HCT116 (cell line): ENCODE results near the gene ZC3H12D. TPM values are rescaled to one million over a fixed set of nuclear protein-coding genes. Genes with fewer than 3 reads are reported as not detected.

Source experiments
- ATAC-seq: fragments of 200-7000 bp; cut with Tn5 transposase; 2 replicates; pipeline ENCODE4 v1.9.1; 2020; ENCODE audit warnings: mild to moderate bottlenecking, moderate library complexity
- BruUV-seq: library from RNA; stranded (reverse); fragments of 400-500 nt; replicated peaks from 2 replicates; lab custom pipeline; 2021; lab: Mats Ljungman, UMichigan
- CTCF ChIA-PET: fragments of 300-600 bp; sonication (Branson Sonifier 250); formaldehyde crosslinking; loops from one replicate; lab custom pipeline; 2021; ENCODE audit warnings: antibody characterized with exemption; lab: Charles Lee
- POLR2A ChIA-PET: fragments of 300-600, 350-600 bp; sonication (Branson Sonifier 250); formaldehyde crosslinking; loops from one replicate; lab custom pipeline; 2021; ENCODE audit warnings: antibody characterized with exemption; lab: Charles Lee
- RAD21 ChIA-PET, 2 experiments: fragments of 300-600 bp; sonication (Branson Sonifier 250); formaldehyde crosslinking; loops; one replicate each; lab custom pipeline; 2023; ENCODE audit warnings: low total read pairs in 2 of 2; ENCODE audit not compliant: uncharacterized antibody in 2 of 2, unreplicated experiment in 2 of 2, low non-redundant PET in 1 of 2; lab: Charles Lee
- DNase-seq: peaks from one replicate; pipeline ENCODE4 v3.0.0-alpha.2; 2010; ENCODE audit warnings: low read depth, low spot score
- H2AFZ ChIP-seq: fragments of 200-600 bp; shearing (Covaris generic), sonication (generic); 2 replicates; pipeline ENCODE4 v1.6.1; 2017; ENCODE audit warnings: low read depth, mixed run types, mixed read lengths, antibody characterized with exemption, low read length; ENCODE audit not compliant: poor library complexity, severe bottlenecking
- H3K27ac ChIP-seq: 2 replicates; pipeline ENCODE4 v1.5.1; 2012; ENCODE audit warnings: low read depth, low read length
- H3K27me3 ChIP-seq: fragments of 200-600 bp; sonication (generic); 2 replicates; pipeline ENCODE4 v1.6.1; 2016; ENCODE audit warnings: mixed run types, low read length, mixed read lengths; ENCODE audit not compliant: insufficient read depth
- H3K36me3 ChIP-seq, 2 experiments: fragments of 200-500 bp in 1 of 2; fragments of 200-600 bp in 1 of 2; sonication (Bioruptor generic) in 1 of 2; sonication (generic) in 1 of 2; 2 replicates each; pipeline versions ENCODE4 v1.5.1 to v1.6.1; 2014 to 2016; ENCODE audit warnings: low read length in 2 of 2, inconsistent platforms in 1 of 2, mixed read lengths in 1 of 2, mixed run types in 1 of 2; ENCODE audit not compliant: insufficient read depth in 2 of 2, control insufficient read depth in 1 of 2
- H3K4me1 ChIP-seq, 2 experiments: fragments of 200-600 bp in 1 of 2; sonication (generic) in 1 of 2; 2 replicates each; pipeline versions ENCODE4 v1.5.1 to v1.6.1; 2012 to 2017; ENCODE audit warnings: low read length in 2 of 2, inconsistent platforms in 1 of 2, mild to moderate bottlenecking in 1 of 2, mixed read lengths in 1 of 2, mixed run types in 1 of 2, moderate library complexity in 1 of 2; ENCODE audit not compliant: insufficient read depth in 2 of 2, control insufficient read depth in 1 of 2
- H3K4me2 ChIP-seq: fragments of 200-600 bp; sonication (generic); 2 replicates; pipeline ENCODE4 v1.6.1; 2017; ENCODE audit warnings: mixed run types, low read length, mixed read lengths
- H3K4me3 ChIP-seq, 2 experiments: fragments of 200-600 bp in 1 of 2; sonication (generic) in 1 of 2; replicated peaks in 1 of 2; 2 replicates each; pipeline ENCODE4 v1.5.1; 2011 to 2016; ENCODE audit warnings: low read length in 2 of 2, control low read depth in 1 of 2, low read depth in 1 of 2, mild to moderate bottlenecking in 1 of 2, mixed read lengths in 1 of 2, mixed run types in 1 of 2
- H3K79me2 ChIP-seq: fragments of 200-600 bp; sonication (generic); 2 replicates; pipeline ENCODE4 v1.6.1; 2017; ENCODE audit warnings: mild to moderate bottlenecking, mixed run types, low read length, moderate library complexity, mixed read lengths; ENCODE audit not compliant: insufficient read depth
- H3K9ac ChIP-seq: fragments of 200-600 bp; sonication (generic); 2 replicates; pipeline ENCODE4 v1.6.1; 2016; ENCODE audit warnings: low read length, mixed read lengths
- H3K9me2 ChIP-seq: fragments of 200-600 bp; sonication (generic), shearing (Covaris generic); 2 replicates; pipeline ENCODE4 v1.6.1; 2017; ENCODE audit warnings: mixed run types, mild to moderate bottlenecking, moderate library complexity; ENCODE audit not compliant: insufficient read depth
- H3K9me3 ChIP-seq, 2 experiments: fragments of 200-500 bp in 1 of 2; fragments of 200-600 bp in 1 of 2; sonication (Bioruptor generic) in 1 of 2; sonication (generic) in 1 of 2; 2 replicates each; pipeline ENCODE4 v1.6.1; 2014 to 2017; ENCODE audit warnings: low read length in 2 of 2, mixed read lengths in 2 of 2, inconsistent platforms in 1 of 2, low read depth in 1 of 2, mild to moderate bottlenecking in 1 of 2, mixed run types in 1 of 2, moderate library complexity in 1 of 2; ENCODE audit not compliant: control insufficient read depth in 1 of 2, insufficient read depth in 1 of 2
- H4K20me1 ChIP-seq: fragments of 200-600 bp; sonication (generic), shearing (Covaris generic); 2 replicates; pipeline ENCODE4 v1.6.1; 2017; ENCODE audit warnings: mixed run types, mild to moderate bottlenecking, moderate library complexity; ENCODE audit not compliant: insufficient read depth
- ATF3 ChIP-seq: IDR thresholded peaks from 2 replicates; pipeline ENCODE4 v1.6.1; 2012
- CBX3 ChIP-seq: IDR thresholded peaks from 2 replicates; pipeline ENCODE4 v1.6.1; 2012; ENCODE audit warnings: low read depth
- CEBPB ChIP-seq: IDR thresholded peaks from 2 replicates; pipeline ENCODE4 v1.6.1; 2012; ENCODE audit warnings: low read depth
- CTCF ChIP-seq, 3 experiments: fragments of 200-600 bp in 1 of 3; sonication (generic) in 1 of 3; IDR thresholded peaks in 2 of 3; conservative IDR thresholded peaks in 1 of 3; 2 replicates each; pipeline ENCODE4 v1.5.1; 2012 to 2017; ENCODE audit warnings: low read depth in 2 of 3, low read length in 2 of 3, antibody characterized with exemption in 1 of 3, borderline replicate concordance in 1 of 3, control low read depth in 1 of 3, mild to moderate bottlenecking in 1 of 3, mixed read lengths in 1 of 3, mixed run types in 1 of 3, moderate library complexity in 1 of 3; ENCODE audit not compliant: insufficient read depth in 1 of 3
- EGR1 ChIP-seq: IDR thresholded peaks from 2 replicates; pipeline ENCODE4 v1.6.1; 2012; ENCODE audit warnings: low read depth
- ELF1 ChIP-seq: IDR thresholded peaks from 2 replicates; pipeline ENCODE4 v1.6.1; 2012; ENCODE audit warnings: low read depth, borderline replicate concordance
- EZH2 ChIP-seq: fragments of 200-600 bp; sonication (generic); IDR thresholded peaks from 2 replicates; pipeline ENCODE4 v1.6.1; 2017; ENCODE audit warnings: antibody characterized with exemption, mixed run types
- EZH2phosphoT487 ChIP-seq: fragments of 200-600 bp; IDR thresholded peaks from 2 replicates; pipeline ENCODE4 v1.6.1; 2018; ENCODE audit warnings: antibody characterized with exemption, borderline replicate concordance
- FOSL1 ChIP-seq: IDR thresholded peaks from 2 replicates; pipeline ENCODE4 v1.6.1; 2012; ENCODE audit warnings: low read depth
- JUND ChIP-seq: IDR thresholded peaks from 2 replicates; pipeline ENCODE4 v1.6.1; 2012
- MAX ChIP-seq: IDR thresholded peaks from 2 replicates; pipeline ENCODE4 v1.6.1; 2012
- POLR2A ChIP-seq: IDR thresholded peaks from 2 replicates; pipeline ENCODE4 v1.7.0; 2011; ENCODE audit warnings: borderline replicate concordance; ENCODE audit not compliant: insufficient read depth, insufficient read length; ENCODE audit errors: extremely low read depth
- POLR2AphosphoS5 ChIP-seq: IDR thresholded peaks from 2 replicates; pipeline ENCODE4 v1.6.1; 2011; ENCODE audit warnings: mild to moderate bottlenecking, low read depth, low read length, moderate library complexity
- RAD21 ChIP-seq: IDR thresholded peaks from 2 replicates; pipeline ENCODE4 v1.6.1; 2012; ENCODE audit warnings: low read depth, mild to moderate bottlenecking
- SIN3A ChIP-seq: IDR thresholded peaks from 2 replicates; pipeline ENCODE4 v1.6.1; 2012; ENCODE audit warnings: low read depth
- SP1 ChIP-seq: IDR thresholded peaks from 2 replicates; pipeline ENCODE4 v1.6.1; 2012; ENCODE audit warnings: low read depth
- SRF ChIP-seq: IDR thresholded peaks from 2 replicates; pipeline ENCODE4 v1.6.1; 2012; ENCODE audit warnings: low read depth
- TCF7L2 ChIP-seq: IDR thresholded peaks from 2 replicates; pipeline ENCODE4 v1.7.0; 2011; ENCODE audit warnings: borderline replicate concordance, inconsistent platforms; ENCODE audit not compliant: insufficient read depth, insufficient read length; ENCODE audit errors: extremely low read depth
- YY1 ChIP-seq: IDR thresholded peaks from 2 replicates; pipeline ENCODE4 v1.6.1; 2011; ENCODE audit warnings: low read length, low read depth, moderate library complexity, mild to moderate bottlenecking; ENCODE audit not compliant: insufficient replicate concordance; ENCODE audit errors: extremely low read depth
- ZFX ChIP-seq: fragments of 450-650 bp; IDR thresholded peaks from 2 replicates; pipeline ENCODE4 v1.6.1; 2017
- ZNF274 ChIP-seq: fragments of 200-500 bp; sonication (Bioruptor generic); IDR thresholded peaks from 2 replicates; pipeline ENCODE4 v1.6.1; 2014; ENCODE audit warnings: mild to moderate bottlenecking, low read depth, low read length, inconsistent platforms
- intact Hi-C: fragments of 100-400 bp; cut with micrococcal nuclease; formaldehyde crosslinking; loops from 2 replicates; pipeline ENCODE4 v1.10.0; 2022
- total RNA-seq: library from RNA; stranded (reverse); gene quantifications from one replicate; pipeline ENCODE4 v1.2.1, GENCODE V29; 2021; ENCODE audit not compliant: unreplicated experiment

Gene ZC3H12D
- total RNA-seq, 1 experiment from 2014 or later: 0.30 TPM

- Histone ChIP-seq H3K79me2 (no peaks in the 10 kb centered on the region), H4K20me1 (no peaks in the 10 kb centered on the region), H3K27ac (no peak overlapping the region), H3K4me3 (no peak overlapping the region), H3K9me3 (no peaks in the 10 kb centered on the region), H3K27me3 (no peaks in the 10 kb centered on the region), H3K4me2 (no peak overlapping the region), H3K9ac (no peak overlapping the region), H3K9me2 (no peaks in the 10 kb centered on the region), H3K4me1 (peaks cover 8 to 10% of the 10 kb centered on the region in 2 experiments; a peak in 3 of 4 replicates), H2AFZ (no peak overlapping the region), H3K36me3 (no peaks in the 10 kb centered on the region)
- DNase-seq: no peak
- ATAC-seq: no peak
- no TSS peak for BruUV-seq
- POLR2A ChIA-PET: no interaction called here
- intact Hi-C loops: no loop called here
- RAD21 ChIA-PET: no interaction called here
- CTCF ChIA-PET: interaction anchor here (1.8 kb wide), 1 partner anchor 26 kb away, joined by 5 read pairs; no protein-coding TSS in a partner anchor
- TF ChIP-seq ZFX: no peak
- TF ChIP-seq ZNF274: no peak
- TF ChIP-seq YY1: no peak
- no peak for TF ChIP-seq EZH2
- no peak for TF ChIP-seq EZH2phosphoT487
- TF ChIP-seq SP1: no peak
Observed at GRCh38 chr6:149458196-149458595, 26.6 kb downstream of the ZC3H12D start.

GRCh38 chr6:149457316-149457884, 27.4 kb downstream of the ZC3H12D start:
- intact Hi-C loops: no loop called here
- POLR2A ChIA-PET: no interaction called here
- no peaks in the 10 kb centered on the region for H3K36me3 ChIP-seq
- RAD21 ChIA-PET: no interaction called here
- no peaks in the 10 kb centered on the region for H3K9me3 ChIP-seq
- H3K4me3 ChIP-seq: no peak overlapping the region
- no peaks in the 10 kb centered on the region for H4K20me1 ChIP-seq
- ATAC-seq (no peak), DNase-seq (no peak)
- no peaks in the 10 kb centered on the region for H3K27me3 ChIP-seq
- H3K4me2 ChIP-seq: no peak overlapping the region
- no peaks in the 10 kb centered on the region for H3K79me2 ChIP-seq
- H3K9me2 ChIP-seq: no peaks in the 10 kb centered on the region
- H2AFZ ChIP-seq: no peak overlapping the region
- H3K27ac ChIP-seq: no peak overlapping the region
- no peak for TF ChIP-seq SP1
- no peak for TF ChIP-seq CTCF (IDR thresholded peaks at IDR 0.05 in 2 of 3, conservative IDR thresholded peaks at IDR 0.05 in 1 of 3; ENCODE audit: borderline replicate concordance in 1 of 3, insufficient read depth in 1 of 3, low read depth in 2 of 3, low read length in 2 of 3)
- TF ChIP-seq MAX: no peak
- no peak for TF ChIP-seq EZH2
- TF ChIP-seq EZH2phosphoT487: no peak
- no peak for TF ChIP-seq JUND
- no peak for TF ChIP-seq CEBPB
- no peak for TF ChIP-seq CBX3
- TF ChIP-seq POLR2A: no peak
- no peak for TF ChIP-seq SIN3A
- TF ChIP-seq EGR1: no peak
- no peak for TF ChIP-seq ATF3
- TF ChIP-seq ELF1: no peak
- TF ChIP-seq FOSL1: no peak
- no peak for TF ChIP-seq ZFX
- no peak for TF ChIP-seq RAD21
- TF ChIP-seq TCF7L2: no peak
- TF ChIP-seq POLR2AphosphoS5: no peak
- no peak for TF ChIP-seq SRF
- no TSS peak for BruUV-seq
- H3K9ac ChIP-seq: no peak overlapping the region
- peaks cover 8 to 10% of the 10 kb centered on the region in 2 experiments; a peak in 3 of 4 replicates for H3K4me1 ChIP-seq
- CTCF ChIA-PET: interaction anchor here (1.8 kb wide), 1 partner anchor 25 kb away, joined by 5 read pairs; no protein-coding TSS in a partner anchor
